GM21528 (cell line): ENCODE results near the gene SOCS7.
"Not testable (repeated sequence)": the region's sequence is repeated elsewhere in the genome, so short reads cannot be mapped to it uniquely, and the experiment has no call there.

ENCODE experiments used
- ATAC-seq: cut with Tn5 transposase; IDR thresholded peaks from one replicate; pipeline ENCODE4 v1.9.1; 2021; ENCODE audit warnings: mild to moderate bottlenecking, moderate library complexity; ENCODE audit not compliant: unreplicated experiment, low FRiP score

The SOCS7 gene

GRCh38 chr17:38435795-38436194, 84.2 kb downstream of the SOCS7 start:
- ATAC-seq: no peak

DNA sequence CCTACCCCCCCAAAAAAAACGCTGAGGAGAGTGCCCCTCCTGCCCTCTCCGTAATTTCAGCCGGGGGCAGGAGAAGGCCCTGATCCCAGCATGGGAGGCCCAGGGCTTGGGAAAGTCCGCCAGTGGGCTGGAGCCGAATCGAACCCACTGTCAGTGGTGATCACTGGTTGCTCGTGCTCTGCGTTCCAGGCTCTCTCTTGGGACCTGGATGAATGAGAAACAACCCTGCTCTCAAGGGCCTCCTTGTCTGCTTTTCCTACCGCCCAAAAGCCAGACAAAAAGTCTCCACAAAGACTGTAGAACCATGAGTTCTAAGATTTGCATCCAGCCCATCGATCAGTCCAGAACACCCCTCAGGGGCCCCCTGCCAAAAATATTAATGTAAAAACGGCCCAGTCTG, 84.7 kb downstream of the SOCS7 start:
- ATAC-seq: no peak

GRCh38 chr17:38437313-38437712, 85.7 kb downstream of the SOCS7 start:
- not testable (repeated sequence) for ATAC-seq

DNA sequence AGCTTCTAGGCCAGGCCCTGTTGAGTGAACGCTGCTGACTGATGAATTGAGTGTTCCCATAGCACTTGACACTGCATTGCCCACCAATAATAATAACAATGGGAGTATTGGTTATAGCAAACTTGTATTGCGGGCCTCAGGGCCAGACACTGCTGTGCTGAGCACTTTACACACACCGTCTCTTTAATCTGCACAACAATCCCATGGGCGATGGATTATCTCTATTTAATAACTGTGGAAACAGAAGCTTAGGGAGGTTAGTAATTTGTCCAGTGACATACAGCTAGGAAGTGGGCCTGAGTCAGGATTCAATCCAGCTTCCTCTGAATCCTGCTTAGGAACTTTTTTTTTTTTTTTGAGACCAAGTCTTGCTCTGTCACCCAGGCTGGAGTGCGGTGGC, 87.8 kb downstream of the SOCS7 start:
- no peak for ATAC-seq

GRCh38 chr17:38440614-38441397, 89.2 kb downstream of the SOCS7 start:
- no peak for ATAC-seq

DNA sequence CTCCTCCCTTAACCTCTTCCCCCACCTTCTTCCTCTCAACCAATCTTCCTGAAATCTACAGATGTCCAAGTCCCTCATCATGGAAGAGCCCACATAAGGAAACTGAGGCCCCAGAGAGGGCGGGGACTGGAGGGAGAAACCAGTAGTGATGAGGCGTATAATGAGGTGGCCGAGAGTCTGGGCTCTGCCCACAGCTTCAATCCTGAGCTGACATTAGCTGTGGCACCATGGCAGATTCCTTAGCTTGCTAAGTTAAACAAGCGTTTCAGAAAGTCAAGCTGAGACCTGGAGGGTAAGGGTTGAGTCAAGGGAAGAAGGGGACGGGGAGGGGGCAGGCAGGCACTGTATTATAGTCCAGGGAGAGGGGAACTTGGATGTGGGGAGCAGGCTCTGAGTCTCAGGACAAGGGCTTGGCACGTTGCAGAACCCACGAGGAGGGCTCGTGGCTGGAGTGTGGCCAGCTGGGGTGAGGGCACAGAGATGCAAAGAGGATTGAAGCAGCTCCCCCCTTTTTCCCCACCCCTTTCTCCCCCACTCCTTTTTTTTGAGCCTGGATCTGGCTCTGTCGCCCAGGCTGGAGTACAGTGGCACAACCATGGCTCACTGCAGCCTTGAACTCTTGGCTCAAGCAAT, 89.9 kb downstream of the SOCS7 start:
- no peak for ATAC-seq

DNA sequence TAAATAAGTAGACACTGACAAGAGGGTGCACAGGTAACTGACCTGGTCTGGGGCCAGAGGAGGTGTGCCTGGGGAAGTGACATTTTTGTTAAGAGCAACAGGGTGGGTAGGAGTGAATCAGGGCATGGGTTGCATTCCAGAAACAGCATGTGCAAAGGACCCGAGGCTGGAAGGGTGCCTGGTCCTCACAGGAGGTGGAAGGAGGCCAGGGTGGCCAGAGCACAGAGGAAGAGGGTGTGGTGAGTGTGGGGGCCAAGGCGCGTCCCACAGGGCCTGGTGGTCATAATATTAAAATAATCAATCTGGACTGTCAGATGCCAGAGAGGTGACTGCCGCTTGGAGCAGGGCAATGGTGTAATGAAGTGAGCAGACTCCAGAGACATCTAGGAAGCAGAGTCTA, 90.9 kb downstream of the SOCS7 start:
- no peak for ATAC-seq

GRCh38 chr17:38443356-38444031, 91.8 kb downstream of the SOCS7 start:
- ATAC-seq: no peak

GRCh38 chr17:38444151-38444550, 92.5 kb downstream of the SOCS7 start:
- no peak for ATAC-seq

GRCh38 chr17:38447502-38448085, 96.0 kb downstream of the SOCS7 start:
- no peak for ATAC-seq

GRCh38 chr17:38448208-38448771, 96.6 kb downstream of the SOCS7 start:
- ATAC-seq: no peak

GRCh38 chr17:38449364-38449763, 97.7 kb downstream of the SOCS7 start:
- no peak for ATAC-seq

DNA sequence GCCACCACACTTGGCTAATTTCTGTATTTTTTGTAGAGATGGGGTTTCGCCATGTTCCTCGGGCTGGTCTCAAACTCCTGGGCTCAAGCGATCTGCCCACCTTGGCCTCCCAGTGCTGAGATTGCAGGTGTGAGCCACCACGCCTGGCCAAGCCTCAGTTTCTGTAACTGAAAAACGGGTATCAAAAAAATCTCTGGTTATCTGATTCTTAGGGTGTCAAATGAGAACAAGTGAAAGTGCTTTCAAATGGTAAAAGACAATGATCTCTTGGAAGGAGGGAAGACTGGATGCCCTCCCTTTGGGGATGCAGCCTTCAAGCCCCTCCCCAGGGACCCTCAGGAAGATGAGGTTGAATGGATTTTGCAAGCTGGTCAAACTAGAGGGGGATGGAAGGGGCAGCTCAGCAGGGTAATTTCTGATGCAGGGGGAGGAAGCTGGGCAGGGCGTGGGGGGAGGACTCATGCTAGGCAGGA, 98.9 kb downstream of the SOCS7 start:
- no peak for ATAC-seq

- ATAC-seq: no peak
Measured at GRCh38 chr17:38451030-38451839, 99.6 kb downstream of the SOCS7 start.

- ATAC-seq: no peak
Measured at GRCh38 chr17:38451840-38452529, 100.3 kb downstream of the SOCS7 start.

DNA sequence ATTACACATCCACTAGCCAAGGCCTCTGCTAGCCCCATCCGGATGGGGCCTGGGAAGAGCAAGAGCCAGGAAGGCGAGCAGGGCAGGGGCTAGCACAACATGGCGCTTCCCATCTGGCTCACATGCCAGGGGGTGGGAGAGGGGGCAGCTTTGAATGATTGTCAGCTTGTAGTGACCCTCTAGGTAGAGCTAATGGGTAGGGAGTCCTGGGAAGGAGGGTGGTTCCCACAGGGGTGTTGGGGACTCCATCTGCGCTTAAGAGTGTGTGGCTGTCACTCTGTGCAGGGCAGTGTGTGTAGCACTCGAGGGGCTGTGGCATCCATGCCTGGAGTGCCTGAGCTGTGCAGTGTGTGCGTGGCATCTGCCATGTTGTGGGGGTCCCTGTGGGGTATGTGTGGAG, 101.1 kb downstream of the SOCS7 start:
- no peak for ATAC-seq

GRCh38 chr17:38453951-38454421, 102.3 kb downstream of the SOCS7 start:
- ATAC-seq: no peak

GRCh38 chr17:38454532-38454931, 102.9 kb downstream of the SOCS7 start:
- ATAC-seq: no peak
